HG03565 (cell line): Measurements from ENCODE around the gene MTERF2.
"Not testable (repeated sequence)": the region's sequence is repeated elsewhere in the genome, so short reads cannot be mapped to it uniquely, and the experiment has no call there.

Experiments used
- ATAC-seq: cut with Tn5 transposase; IDR thresholded peaks from one replicate; pipeline ENCODE4 v1.9.1; 2021; ENCODE audit warnings: mild to moderate bottlenecking, moderate library complexity; ENCODE audit not compliant: unreplicated experiment

The MTERF2 gene

DNA sequence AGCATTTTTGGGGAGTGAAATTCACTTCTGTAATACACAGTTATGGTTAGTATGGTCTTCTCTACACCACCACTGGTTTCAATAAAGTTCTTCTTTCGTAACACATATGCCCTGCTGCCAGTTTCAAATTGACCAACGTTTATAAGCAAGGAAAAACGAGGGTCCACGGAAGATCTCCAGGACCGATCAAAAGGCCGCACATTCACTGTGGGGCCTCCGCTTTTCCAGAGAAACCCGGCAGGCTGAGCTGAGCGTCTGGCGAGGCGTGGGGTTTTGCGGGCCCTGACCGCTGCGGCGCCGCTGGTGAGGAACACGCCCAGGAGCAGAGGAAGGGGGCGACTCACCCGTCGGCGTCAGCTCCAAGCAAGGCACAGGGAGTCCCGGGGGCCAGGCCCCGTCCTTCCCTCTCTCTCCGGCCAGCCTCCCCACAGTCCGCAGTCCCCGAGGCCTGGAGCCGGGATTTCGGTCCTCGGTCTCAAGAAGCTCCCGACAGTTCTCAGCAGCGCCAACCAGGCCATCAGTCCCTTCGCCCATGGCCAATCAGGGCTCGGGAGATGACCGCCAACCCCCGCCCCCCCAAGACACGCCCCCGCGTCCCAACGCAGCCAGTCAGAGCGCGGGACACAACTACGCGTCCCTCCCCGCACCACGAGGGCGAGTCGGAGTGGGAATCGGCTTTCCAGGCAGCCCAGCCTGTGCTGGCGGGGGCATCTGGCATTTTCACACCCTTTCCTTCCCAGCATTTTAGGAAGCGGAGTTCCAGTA lies at the start of gene MTERF2:
Gene MTERF2 (minus strand): TSS at position 522 of the 765 bp plus-strand sequence. CDS start 8,432 bp downstream, outside the sequence.
- peak; percentile 80 for ATAC-seq

DNA sequence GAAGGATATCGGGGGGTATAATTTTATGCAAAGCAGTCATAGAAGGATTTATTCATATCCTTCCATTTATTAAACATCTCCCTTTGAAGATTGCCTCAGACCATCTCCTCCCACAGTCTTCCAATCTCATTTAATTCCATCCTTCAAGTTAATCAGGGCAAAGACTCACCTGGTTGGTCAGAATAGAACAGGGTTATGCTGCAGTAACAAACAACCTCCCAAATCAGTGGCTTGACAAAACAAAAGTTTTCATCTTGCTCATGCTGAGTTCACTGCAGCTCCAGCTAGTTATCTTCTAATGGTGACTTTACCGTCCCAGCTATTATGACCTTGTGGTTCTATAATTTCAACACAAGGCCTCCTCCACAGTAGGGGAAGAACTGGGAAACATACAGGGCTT lies 48.8 kb upstream of the MTERF2 start:
- no peak for ATAC-seq

DNA sequence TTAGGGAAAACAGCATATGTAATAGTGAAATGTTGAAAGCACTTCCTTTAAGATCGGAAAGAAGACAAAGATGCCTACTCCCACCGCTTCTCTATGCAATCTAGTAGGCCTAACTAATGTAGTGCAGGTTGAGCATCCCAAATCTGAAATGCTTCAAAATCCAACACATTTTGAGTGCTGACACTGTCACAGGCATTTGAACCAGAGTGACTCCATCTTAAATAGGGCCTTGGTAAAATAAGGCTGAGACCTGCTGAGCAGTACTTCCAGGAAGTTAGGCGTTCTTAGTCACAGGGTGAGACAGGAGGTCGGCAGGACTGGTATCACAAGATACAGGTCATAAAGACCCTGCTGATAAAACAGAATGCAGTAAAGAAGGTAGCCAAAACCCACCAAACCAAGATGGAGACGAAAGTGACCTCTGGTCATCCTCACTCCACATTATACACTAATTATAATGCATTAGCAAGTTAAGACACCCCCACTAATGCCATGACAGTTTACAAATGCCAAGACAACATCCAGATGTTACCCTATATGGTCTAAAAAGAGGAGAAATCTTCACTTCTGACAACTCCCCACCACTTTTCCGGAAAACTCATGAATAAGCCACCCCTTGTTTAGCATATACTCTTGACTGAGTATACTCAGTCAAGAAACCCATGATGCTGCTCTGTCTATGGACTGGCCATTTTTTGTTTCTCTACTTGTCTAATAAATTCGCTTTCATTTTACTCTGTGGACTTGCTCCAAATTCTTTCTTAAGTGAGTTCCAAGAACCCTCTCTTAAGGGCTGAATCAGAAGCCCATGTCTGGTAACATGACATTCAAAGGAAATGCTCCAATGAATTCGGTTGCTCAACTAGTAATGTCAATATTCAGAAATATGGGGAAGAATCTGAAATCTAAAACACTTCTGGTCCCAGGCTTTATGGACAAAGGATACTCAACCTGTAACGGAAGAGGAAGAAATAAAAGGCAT lies 47.1 kb upstream of the MTERF2 start:
- no peak for ATAC-seq

GRCh38 chr12:107032266-107032665 lies 45.3 kb upstream of the MTERF2 start:
- ATAC-seq = no peak

- ATAC-seq = no peak
Measured at GRCh38 chr12:107031061-107031460, 44.1 kb upstream of the MTERF2 start.

DNA sequence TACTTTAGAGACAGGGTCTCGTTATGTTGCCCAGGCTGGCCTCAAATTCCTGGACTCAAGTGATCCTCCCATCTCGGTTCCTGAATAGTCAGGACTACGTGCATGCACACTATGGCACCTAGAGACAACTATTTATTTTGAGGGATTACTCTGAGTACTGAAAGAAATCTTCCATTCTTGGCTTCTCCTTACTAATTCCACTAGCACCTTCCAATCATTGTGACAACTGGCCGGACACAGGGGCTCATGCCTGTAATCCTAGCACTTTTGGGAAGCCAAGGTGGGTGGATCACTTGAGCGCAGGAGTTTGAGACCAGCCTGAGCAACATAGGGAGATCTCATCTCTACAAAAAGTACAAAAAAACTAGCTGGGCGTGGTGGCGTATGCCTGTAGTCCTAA lies 42.1 kb upstream of the MTERF2 start:
- ATAC-seq = no peak

GRCh38 chr12:107027636-107028053 lies 40.7 kb upstream of the MTERF2 start:
- no peak for ATAC-seq

GRCh38 chr12:107026806-107027635 lies 40.1 kb upstream of the MTERF2 start:
- ATAC-seq = no peak

DNA sequence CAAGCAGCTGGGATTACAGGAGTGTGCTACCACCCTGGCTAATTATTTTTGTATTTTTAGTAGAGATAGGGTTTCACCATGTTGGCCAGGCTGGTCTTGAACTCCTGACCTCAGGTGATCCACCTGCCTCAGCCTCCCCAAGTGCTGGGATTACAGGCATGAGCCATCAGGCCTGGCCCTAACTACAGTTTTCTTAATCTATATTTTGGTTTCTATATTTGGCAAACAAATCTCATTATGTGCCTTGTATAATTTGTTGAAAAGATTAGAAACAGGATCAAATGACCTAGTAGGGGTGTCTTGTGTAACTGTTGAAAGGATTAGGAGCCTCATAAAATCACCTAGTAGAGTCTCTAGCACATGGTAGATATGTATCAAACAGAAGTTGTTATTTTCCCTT lies 39.4 kb upstream of the MTERF2 start:
- ATAC-seq = not testable (repeated sequence)

GRCh38 chr12:107025671-107026070 lies 38.7 kb upstream of the MTERF2 start:
- ATAC-seq = no peak

DNA sequence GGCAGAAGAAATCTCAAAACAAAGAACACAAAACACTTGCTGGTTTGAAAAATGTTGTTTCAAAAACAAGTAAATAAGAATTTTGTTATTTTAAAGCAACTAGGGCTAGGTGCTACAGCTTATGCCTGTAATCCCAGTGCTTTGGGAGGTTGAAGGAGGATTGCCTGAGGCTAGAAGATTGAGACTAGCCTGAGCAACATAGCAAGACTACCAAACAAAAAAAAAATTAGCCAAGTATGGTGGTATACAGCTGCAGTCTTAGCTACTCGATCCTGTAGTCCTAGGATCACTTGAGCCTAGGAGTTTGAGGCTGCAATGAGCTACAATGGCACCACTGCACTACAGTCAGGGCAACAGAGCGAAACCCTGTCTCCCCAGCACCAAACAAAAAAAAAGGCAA lies 32.6 kb upstream of the MTERF2 start:
- no peak for ATAC-seq

DNA sequence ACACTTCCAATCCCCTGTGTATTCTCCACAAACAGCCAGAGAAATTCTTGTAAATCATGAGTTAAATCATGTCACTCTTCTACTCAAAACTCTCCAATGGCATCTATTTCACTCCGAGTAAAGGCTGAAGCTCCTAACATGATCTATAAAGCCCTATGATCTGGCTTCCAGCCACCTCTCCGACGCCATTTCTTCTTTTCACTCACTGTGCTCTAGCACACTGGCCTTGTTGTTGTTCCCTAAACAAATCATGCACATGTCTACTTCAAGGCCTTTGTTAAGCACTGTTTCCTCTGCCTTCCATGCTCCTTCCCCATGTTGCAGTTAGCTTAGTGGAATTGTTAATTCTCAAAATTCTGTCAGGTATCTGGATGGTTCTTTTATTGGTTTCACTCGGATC lies 30.1 kb upstream of the MTERF2 start:
- no peak for ATAC-seq

DNA sequence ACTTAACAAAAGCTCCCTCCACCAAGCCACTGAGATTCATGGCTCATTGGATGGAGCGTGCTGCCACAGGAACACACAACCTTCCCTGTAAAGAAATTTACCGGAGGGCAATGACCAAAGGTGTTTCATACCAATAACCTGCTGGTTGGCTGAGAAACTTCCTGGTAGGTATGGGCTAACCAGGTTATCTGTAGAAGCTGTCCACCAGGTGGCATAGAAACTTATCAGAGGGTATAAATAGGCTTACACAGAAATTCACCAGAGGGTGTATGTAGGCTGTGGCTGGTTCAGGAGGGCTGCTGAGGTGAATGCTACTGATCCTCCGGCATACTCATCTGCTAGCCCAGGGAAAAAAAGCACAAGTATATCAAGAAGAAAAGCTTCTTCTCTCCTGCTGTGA lies 27.1 kb upstream of the MTERF2 start:
- ATAC-seq = no peak

GRCh38 chr12:107012736-107013425 lies 25.9 kb upstream of the MTERF2 start:
- ATAC-seq = no peak

GRCh38 chr12:107011519-107011918 lies 24.6 kb upstream of the MTERF2 start:
- ATAC-seq = no peak

- no peak for ATAC-seq
Measured at GRCh38 chr12:107007411-107007810, 20.5 kb upstream of the MTERF2 start.

DNA sequence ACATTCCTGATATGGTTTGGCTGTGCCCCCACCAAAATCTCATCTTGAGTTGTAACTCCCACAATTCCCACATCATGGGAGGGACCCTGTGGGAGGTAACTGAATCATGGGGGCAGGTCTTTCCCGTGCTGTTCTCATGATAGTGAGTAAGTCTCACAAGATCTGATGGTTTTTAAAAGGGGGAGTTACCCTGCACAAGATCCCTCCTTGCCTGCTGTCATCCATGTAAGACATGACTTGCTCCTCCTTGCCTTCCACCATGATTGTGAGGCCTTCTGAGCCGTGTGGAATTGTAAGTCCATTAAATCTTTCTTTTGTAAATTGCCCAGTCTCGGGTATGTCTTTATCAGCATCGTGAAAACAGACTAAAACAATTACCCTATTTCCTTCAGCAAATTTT lies 15.7 kb upstream of the MTERF2 start:
- ATAC-seq = not testable (repeated sequence)

- no peak for ATAC-seq
Measured at GRCh38 chr12:106999446-106999845, 12.5 kb upstream of the MTERF2 start.

DNA sequence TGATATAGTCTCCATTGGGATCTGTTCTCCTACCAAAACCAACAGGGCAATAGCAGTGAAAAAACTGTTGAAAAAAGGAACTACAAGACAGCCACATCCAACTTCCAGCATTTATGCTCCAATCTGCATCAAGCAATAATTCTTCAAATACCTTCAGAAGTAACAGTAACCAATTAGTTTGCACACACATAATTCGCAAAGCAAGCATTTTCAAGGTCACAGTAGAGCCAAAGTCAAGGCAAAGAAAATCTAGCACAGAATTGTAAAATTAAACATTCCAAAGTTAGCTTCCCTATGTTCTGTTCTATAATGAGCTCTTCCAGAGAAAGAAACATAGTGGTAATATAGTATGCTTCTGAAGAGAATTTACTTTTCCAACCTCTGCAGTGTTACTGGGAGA lies 11.0 kb upstream of the MTERF2 start:
- no peak for ATAC-seq

GRCh38 chr12:106996102-106996501 lies 9.2 kb upstream of the MTERF2 start:
- ATAC-seq = not testable (repeated sequence)
